HG03196 (cell line): ENCODE measurements around the gene PCDHA11.
"Not testable (repeated sequence)": the region's sequence is repeated elsewhere in the genome, so short reads cannot be mapped to it uniquely, and the experiment has no call there.

Experiments
- ATAC-seq: cut with Tn5 transposase; IDR thresholded peaks from one replicate; pipeline ENCODE4 v1.9.1; 2021; ENCODE audit not compliant: unreplicated experiment

PCDHA11 gene

DNA sequence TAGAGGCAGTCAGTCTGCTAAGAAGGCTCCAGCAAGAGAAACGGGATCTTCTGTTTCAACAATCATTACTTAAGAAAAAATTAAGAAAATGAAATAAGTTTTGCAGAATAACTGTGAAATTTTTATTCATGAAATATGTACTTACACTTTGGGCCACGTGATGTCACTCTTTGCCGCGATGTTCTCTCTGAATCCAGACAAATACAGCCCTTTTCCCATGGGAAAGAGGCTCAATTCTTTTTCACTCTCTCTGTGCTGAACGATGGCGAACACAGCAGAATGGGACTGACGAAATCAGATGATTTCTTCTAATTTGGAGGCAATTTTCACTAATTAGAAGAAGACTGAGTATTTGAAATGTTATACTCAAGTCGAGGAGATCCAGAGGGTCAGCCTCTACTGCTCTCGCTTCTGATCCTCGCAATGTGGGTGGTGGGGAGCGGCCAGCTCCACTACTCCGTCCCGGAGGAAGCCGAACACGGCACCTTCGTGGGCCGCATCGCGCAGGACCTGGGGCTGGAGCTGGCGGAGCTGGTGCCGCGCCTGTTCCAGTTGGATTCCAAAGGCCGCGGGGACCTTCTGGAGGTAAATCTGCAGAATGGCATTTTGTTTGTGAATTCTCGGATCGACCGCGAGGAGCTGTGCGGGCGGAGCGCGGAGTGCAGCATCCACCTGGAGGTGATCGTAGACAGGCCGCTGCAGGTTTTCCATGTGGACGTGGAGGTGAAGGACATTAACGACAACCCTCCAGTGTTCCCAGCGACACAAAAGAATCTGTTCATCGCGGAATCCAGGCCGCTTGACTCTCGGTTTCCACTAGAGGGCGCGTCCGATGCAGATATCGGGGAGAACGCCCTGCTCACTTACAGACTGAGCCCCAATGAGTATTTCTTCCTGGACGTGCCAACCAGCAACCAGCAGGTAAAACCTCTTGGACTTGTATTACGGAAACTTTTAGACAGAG lies 20.3 kb upstream of the PCDHA11 start, which contains the start of gene PCDHA9:
Gene PCDHA9, plus strand, starts transcription at position 244 of the 964 bp plus-strand sequence. Its CDS starts 114 bp downstream, at position 358.
- not testable (repeated sequence) for ATAC-seq

DNA sequence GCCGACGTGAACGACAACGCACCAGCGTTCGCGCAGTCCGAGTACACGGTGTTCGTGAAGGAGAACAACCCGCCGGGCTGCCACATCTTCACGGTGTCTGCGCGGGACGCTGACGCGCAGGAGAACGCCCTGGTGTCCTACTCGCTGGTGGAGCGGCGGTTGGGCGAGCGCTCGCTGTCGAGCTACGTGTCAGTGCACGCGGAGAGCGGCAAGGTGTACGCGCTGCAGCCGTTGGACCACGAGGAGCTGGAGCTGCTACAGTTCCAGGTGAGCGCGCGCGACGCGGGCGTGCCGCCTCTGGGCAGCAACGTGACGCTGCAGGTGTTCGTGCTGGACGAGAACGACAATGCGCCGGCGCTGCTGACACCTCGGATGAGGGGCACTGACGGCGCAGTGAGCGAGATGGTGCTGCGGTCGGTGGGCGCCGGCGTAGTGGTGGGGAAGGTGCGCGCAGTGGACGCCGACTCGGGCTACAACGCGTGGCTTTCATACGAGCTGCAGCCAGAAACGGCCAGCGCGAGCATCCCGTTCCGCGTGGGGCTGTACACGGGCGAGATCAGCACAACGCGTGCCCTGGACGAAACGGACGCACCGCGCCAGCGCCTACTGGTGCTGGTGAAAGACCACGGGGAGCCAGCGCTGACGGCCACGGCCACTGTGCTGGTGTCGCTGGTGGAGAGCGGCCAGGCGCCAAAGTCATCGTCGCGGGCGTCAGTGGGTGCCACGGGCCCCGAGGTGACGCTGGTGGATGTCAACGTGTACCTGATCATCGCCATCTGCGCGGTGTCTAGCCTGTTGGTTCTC lies 18.7 kb upstream of the PCDHA11 start:
- not testable (repeated sequence) for ATAC-seq

DNA sequence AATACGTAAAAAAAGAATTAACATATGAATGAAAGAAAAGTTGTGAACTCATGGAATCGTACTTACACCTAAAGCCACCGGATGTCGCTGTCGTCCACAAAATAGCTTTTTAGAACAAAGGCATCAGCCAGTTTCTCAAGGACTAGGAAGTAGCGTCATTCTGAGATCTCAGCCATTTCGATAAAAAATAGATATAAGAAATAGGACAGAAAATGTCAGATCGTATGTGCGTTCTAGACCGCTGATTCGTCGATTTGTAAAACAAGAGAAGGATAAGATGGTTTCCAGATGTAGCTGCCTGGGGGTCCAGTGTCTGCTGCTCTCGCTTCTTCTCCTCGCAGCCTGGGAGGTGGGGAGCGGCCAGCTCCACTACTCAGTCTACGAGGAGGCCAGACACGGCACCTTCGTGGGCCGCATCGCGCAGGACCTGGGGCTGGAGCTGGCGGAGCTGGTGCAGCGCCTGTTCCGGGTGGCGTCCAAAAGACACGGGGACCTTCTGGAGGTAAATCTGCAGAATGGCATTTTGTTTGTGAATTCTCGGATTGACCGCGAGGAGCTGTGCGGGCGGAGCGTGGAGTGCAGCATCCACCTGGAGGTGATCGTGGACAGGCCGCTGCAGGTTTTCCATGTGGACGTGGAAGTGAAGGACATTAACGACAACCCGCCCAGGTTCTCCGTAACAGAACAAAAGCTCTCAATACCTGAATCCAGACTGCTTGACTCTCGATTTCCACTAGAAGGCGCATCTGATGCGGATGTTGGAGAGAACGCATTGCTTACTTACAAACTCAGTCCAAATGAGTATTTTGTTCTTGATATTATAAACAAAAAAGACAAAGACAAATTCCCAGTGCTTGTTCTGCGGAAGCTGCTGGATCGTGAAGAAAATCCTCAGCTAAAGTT lies 12.7 kb upstream of the PCDHA11 start, which contains the start of gene PCDHA10:
Gene PCDHA10, plus strand, starts transcription at position 126 of the 903 bp plus-strand sequence. Its CDS starts 152 bp downstream, at position 278.
- no peak for ATAC-seq

DNA sequence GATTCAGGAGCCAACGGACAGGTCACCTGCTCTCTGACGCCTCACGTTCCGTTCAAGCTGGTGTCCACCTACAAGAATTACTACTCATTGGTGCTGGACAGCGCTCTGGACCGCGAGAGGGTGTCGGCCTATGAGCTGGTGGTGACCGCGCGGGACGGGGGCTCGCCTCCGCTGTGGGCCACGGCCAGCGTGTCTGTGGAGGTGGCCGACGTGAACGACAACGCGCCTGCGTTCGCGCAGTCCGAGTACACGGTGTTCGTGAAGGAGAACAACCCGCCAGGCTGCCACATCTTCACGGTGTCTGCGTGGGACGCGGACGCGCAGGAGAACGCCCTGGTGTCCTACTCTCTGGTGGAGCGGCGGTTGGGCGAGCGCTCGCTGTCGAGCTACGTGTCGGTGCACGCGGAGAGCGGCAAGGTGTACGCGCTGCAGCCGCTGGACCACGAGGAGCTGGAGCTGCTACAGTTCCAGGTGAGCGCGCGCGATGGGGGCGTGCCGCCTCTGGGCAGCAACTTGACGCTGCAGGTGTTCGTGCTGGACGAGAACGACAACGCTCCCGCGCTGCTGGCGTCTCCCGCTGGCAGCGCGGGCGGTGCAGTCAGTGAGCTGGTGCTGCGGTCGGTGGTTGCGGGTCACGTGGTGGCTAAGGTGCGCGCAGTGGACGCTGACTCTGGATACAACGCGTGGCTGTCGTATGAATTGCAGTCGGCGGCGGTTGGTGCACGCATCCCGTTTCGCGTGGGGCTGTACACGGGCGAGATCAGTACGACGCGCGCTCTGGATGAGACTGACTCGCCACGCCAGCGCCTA lies 11.4 kb upstream of the PCDHA11 start:
- no peak for ATAC-seq

DNA sequence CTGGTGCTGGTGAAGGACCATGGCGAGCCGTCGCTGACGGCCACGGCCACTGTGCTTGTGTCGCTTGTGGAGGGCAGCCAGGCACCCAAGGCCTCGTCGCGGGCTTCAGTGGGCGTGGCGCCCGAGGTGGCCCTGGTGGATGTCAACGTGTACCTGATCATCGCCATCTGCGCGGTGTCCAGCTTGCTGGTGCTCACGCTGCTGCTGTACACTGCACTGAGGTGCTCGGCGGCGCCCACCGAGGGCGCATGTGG lies 10.8 kb upstream of the PCDHA11 start:
- ATAC-seq, result no peak

DNA sequence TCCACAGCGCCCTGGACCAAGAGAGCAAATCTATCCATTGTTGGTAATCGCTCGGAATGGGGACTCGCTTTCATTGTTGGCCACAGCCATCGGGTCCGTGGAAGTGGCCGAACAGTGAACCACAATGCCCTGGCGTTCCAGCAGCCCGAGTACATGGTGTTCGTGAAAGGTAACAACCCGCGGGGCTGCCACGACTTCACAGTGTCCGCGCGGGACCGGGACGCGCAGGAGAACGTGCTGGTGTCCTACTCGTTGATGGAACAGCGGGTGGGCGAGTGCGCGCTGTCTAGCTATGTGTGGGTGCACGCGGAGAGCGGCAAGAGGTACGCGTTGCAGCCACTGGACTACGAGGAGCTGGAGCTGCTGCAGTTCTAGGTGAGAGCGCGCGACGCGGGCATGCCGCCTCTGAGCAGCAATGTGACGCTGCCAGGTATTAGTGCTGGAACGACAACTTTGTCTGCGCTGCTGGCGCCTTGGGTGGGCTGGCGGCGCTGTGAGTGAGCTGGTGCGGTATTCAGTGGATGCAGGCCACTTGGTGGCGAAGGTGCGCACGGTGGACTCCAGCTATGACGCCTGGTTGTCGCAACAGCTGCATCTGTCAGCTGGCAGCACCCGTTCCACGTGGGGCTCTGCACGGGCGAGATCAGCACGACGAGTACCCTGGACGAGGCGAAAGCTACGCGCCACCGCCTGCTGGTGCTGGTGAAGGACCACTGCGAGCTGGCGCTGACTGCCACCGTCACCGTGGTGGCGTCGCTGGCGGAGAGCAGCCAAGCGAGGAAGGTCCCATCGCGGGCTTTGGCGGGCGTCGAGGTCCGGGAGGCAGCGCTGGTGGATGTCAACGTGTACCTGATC lies 6.1 kb upstream of the PCDHA11 start:
- ATAC-seq, result no peak

DNA sequence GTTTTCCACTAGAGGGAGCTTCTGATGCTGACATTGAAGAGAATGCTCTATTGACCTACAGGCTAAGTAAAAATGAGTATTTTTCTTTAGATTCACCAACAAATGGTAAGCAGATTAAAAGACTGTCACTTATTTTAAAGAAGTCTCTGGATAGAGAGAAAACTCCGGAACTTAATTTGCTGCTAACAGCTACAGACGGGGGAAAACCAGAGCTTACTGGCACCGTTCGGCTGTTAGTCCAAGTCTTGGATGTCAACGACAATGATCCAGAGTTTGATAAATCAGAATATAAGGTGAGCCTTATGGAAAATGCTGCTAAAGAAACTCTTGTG lies 764 bp downstream of the PCDHA11 start:
- ATAC-seq, result no peak

DNA sequence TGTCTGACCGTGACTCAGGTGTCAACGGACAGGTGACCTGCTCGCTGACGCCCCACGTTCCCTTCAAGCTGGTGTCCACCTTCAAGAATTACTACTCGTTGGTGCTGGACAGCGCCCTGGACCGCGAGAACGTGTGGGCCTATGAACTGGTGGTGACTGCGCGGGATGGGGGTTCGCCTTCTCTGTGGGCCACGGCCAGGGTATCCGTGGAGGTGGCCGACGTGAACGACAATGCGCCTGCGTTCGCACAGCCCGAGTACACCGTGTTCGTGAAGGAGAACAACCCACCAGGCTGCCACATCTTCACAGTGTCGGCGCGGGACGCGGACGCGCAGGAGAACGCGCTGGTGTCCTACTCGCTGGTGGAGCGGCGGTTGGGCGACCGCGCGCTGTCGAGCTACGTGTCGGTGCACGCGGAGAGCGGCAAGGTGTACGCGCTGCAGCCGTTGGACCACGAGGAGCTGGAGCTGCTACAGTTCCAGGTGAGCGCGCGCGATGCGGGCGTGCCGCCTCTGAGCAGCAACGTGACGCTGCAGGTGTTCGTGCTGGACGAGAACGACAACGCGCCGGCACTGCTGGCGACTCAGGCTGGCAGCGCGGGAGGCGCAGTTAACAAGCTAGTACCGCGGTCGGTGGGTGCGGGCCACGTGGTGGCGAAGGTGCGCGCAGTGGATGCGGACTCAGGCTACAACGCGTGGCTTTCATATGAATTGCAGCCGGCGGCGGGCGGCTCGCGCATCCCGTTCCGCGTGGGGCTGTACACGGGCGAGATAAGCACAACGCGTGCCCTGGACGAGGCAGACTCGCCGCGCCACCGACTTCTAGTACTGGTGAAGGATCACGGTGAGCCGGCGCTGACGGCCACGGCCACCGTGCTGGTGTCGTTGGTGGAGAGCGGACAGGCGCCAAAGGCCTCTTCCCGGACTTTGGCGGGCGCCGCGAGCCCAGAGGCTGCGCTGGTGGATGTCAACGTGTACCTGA lies 1.8 kb downstream of the PCDHA11 start:
- no peak for ATAC-seq

DNA sequence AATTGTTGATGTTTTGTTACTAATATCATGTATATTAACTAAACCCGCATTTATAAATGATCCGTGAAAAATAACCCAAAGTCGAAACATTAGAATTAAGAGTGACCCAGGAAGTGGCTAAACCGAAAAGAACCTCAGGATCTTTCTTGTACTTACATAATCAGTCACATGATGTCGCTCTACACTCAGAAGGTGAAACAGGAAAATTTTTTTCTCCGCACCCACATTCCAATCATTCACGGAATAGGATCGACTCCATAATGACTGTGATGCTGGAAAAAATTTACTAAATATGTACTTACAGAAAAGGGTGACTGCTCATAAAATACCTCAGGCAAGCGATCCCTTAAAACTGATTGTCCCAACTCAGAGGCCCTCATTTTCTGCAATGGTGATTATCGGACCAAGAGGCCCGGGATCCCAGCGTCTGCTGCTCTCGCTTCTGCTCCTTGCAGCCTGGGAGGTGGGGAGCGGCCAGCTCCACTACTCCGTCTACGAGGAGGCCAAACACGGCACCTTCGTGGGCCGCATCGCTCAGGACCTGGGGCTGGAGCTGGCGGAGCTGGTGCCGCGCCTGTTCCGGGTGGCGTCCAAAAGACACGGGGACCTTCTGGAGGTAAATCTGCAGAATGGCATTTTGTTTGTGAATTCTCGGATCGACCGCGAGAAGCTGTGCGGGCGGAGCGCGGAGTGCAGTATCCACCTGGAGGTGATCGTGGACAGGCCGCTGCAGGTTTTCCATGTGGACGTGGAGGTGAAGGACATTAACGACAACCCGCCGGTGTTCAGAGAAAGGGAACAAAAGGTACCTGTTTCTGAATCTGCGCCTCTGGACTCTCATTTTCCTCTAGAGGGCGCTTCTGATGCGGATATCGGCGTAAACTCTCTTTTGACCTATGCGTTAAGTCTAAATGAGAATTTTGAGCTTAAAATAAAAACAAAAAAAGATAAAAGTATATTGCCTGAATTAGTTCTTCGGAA lies 6.6 kb downstream of the PCDHA11 start, which contains the start of gene PCDHA12:
Gene PCDHA12, plus strand, starts transcription at position 224 of the 981 bp plus-strand sequence. Its CDS starts 165 bp downstream, at position 389.
- ATAC-seq, result no peak

DNA sequence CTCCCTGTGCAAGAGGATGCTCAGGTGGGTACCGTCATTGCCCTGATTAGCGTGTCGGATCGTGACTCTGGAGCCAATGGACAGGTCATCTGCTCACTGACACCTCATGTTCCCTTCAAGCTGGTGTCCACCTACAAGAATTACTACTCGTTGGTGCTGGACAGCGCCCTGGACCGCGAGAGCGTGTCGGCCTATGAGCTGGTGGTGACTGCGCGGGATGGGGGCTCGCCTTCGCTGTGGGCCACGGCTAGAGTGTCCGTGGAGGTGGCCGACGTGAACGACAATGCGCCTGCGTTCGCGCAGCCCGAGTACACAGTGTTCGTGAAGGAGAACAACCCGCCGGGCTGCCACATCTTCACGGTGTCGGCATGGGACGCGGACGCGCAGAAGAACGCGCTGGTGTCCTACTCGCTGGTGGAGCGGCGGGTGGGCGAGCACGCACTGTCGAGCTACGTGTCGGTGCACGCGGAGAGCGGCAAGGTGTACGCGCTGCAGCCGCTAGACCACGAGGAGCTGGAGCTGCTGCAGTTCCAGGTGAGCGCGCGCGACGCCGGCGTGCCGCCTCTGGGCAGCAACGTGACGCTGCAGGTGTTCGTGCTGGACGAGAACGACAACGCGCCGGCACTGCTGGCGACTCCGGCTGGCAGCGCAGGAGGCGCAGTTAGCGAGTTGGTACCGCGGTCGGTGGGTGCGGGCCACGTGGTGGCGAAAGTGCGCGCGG lies 7.9 kb downstream of the PCDHA11 start:
- not testable (repeated sequence) for ATAC-seq

DNA sequence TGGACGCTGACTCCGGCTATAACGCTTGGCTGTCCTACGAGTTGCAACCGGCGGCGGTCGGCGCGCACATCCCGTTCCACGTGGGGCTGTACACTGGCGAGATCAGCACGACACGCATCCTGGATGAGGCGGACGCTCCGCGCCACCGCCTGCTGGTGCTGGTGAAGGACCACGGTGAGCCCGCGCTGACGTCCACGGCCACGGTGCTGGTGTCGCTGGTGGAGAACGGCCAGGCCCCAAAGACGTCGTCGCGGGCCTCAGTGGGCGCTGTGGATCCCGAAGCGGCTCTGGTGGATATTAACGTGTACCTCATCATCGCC lies 8.5 kb downstream of the PCDHA11 start:
- no peak for ATAC-seq

DNA sequence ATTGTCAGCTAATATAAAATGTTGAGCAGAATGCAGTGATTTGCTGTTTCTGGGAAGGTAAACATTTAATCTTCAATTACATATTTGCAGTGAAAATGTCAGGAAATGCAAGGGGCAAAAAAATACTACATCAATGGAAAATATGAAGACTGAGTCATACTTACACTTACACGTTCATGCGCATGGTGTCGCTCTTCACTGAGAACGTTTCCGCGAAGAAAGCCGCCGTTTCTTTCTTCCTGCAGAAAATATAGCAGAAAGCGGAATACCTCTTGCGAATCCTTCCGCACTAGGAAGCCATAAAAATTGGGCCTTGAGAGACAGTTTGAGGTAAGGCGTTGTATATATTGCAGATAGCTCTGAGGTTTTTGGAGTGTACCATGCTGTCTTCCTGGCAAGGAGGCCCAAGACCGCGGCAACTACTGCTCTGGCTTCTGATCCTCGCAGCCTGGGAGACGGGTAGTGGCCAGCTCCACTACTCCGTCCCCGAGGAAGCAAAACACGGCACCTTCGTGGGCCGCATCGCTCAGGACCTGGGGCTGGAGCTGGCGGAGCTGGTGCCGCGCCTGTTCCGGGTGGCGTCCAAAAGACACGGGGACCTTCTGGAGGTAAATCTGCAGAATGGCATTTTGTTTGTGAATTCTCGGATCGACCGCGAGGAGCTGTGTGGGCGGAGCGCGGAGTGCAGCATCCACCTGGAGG lies 13.3 kb downstream of the PCDHA11 start, which contains the start of gene PCDHA13:
Gene PCDHA13, plus strand, starts transcription at position 236 of the 702 bp plus-strand sequence. Its CDS starts 145 bp downstream, at position 381.
- no peak for ATAC-seq

DNA sequence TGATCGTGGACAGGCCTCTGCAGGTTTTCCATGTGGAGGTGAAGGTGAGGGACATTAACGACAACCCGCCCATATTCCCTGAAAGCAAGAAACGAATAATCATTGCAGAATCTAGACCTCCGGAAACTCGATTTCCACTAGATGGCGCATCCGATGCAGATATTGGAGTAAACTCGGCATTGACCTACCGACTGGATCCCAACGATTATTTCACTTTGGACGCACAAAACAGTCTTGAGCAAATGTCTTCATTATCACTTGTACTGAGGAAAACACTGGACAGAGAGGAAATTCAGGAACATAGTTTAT lies 13.8 kb downstream of the PCDHA11 start:
- no peak for ATAC-seq

DNA sequence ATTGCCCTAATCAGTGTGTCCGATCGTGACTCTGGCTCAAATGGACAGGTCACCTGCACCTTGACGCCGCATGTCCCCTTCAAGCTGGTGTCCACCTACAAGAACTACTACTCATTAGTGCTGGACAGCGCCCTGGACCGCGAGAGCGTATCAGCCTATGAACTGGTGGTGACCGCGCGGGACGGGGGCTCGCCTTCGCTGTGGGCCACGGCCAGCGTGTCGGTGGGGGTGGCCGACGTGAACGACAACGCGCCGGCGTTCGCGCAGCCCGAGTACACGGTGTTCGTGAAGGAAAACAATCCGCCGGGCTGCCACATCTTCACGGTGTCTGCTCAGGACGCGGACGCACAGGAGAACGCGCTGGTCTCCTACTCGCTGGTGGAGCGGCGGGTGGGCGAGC lies 14.6 kb downstream of the PCDHA11 start:
- no peak for ATAC-seq

DNA sequence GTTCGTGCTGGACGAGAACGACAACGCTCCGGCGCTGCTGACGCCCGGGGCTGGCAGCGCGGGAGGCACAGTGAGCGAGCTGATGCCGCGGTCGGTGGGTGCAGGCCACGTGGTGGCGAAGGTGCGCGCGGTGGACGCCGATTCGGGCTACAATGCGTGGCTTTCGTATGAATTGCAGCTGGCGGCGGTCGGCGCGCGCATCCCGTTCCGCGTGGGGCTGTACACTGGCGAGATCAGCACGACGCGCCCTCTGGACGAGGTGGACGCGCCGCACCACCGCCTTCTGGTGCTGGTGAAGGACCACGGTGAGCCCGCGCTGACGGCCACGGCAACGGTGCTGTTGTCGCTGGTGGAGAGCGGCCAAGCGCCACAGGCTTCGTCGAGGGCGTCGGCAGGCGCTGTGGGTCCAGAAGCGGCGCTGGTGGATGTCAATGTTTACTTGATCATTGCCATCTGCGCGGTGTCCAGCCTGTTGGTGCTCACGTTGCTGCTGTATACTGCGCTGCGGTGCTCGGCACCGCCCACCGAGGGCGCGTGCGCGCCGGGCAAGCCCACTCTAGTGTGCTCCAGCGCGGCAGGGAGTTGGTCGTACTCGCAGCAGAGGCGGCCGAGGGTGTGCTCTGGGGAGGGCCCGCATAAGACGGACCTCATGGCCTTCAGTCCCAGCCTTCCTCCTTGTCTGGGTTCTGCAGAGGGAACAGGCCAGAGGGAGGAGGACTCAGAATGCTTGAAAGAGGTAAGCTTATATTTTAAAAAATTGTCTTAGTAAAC lies 15.4 kb downstream of the PCDHA11 start:
- ATAC-seq, result no peak
